ENCODE data around the gene TSPAN16. TPM values are rescaled to one million over a fixed set of nuclear protein-coding genes. Genes with fewer than 3 reads are reported as not detected.
"Not testable (repeated sequence)": the region's sequence is repeated elsewhere in the genome, so short reads cannot be mapped to it uniquely, and the experiment has no call there.

Gene TSPAN16
- total RNA-seq, 1 donor from 2014 or later, result not detected

GRCh38 chr19:11339254-11340098, 43.5 kb downstream of the TSPAN16 start, which contains the start of gene RAB3D:
Gene RAB3D, minus strand, starts transcription at chr19:11339657. Its CDS starts 2,258 bp downstream, at chr19:11337399.
- no peaks in the 10 kb centered on the region for H3K27me3 ChIP-seq (ENCODE audit: low read depth)
- H3K4me1 ChIP-seq, result peaks cover 35% of the 10 kb centered on the region
- peak within 1 kb of the TSS; percentile 88 for H3K4me3 ChIP-seq
- intact Hi-C loops (cut with micrococcal nuclease), result no loop called here
- peak within 1 kb of the TSS; percentile 88 for H3K27ac ChIP-seq (replicated peaks)
- no peaks in the 10 kb centered on the region for H3K9me3 ChIP-seq (replicated peaks)
- peak; percentile 95 for DNase-seq
- no peak for TF ChIP-seq CTCF (IDR thresholded peaks at IDR 0.05; ENCODE audit: borderline replicate concordance)
- H3K36me3 ChIP-seq, result peaks cover 43% of the 10 kb centered on the region

- peak overlapping the region; percentile 88 for H3K4me3 ChIP-seq
- DNase-seq; H3K27me3 ChIP-seq (ENCODE audit: low read depth); H3K9me3 ChIP-seq (replicated peaks); intact Hi-C loops (cut with micrococcal nuclease): not testable (repeated sequence)
- H3K4me1 ChIP-seq, result peaks cover 41% of the 10 kb centered on the region
- H3K27ac ChIP-seq (replicated peaks), result peak overlapping the region; percentile 88
- peaks cover 37% of the 10 kb centered on the region for H3K36me3 ChIP-seq
Measured at GRCh38 chr19:11340099-11340467, 44.1 kb downstream of the TSPAN16 start.

- no peak for DNase-seq
- no peak for TF ChIP-seq CTCF (IDR thresholded peaks at IDR 0.05; ENCODE audit: borderline replicate concordance)
- Histone ChIP-seq H3K9me3 (replicated peaks) (no peaks in the 10 kb centered on the region), H3K36me3 (peaks cover 17% of the 10 kb centered on the region), H3K27me3 (ENCODE audit: low read depth) (no peaks in the 10 kb centered on the region), H3K4me3 (no peak overlapping the region), H3K4me1 (peaks cover 59% of the 10 kb centered on the region), H3K27ac (replicated peaks) (no peak overlapping the region)
- intact Hi-C loops (cut with micrococcal nuclease), result no loop called here
Measured at GRCh38 chr19:11342429-11342828, 46.5 kb downstream of the TSPAN16 start.

GRCh38 chr19:11345122-11345803, 49.3 kb downstream of the TSPAN16 start:
- Histone ChIP-seq H3K4me3 (peak overlapping the region; percentile 91), H3K9me3 (replicated peaks) (peaks cover 9% of the 10 kb centered on the region), H3K36me3 (peaks cover 17% of the 10 kb centered on the region), H3K4me1 (peaks cover 34% of the 10 kb centered on the region), H3K27ac (replicated peaks) (peak overlapping the region; percentile 89), H3K27me3 (ENCODE audit: low read depth) (no peaks in the 10 kb centered on the region)
- no peak for TF ChIP-seq CTCF (IDR thresholded peaks at IDR 0.05; ENCODE audit: borderline replicate concordance)
- no peak for DNase-seq
- intact Hi-C loops (cut with micrococcal nuclease), result no loop called here

- intact Hi-C loops (cut with micrococcal nuclease), result no loop called here
- H3K4me3 ChIP-seq, result peak within 1 kb of the TSS; percentile 91
- peaks cover 33% of the 10 kb centered on the region for H3K4me1 ChIP-seq
- peaks cover 15% of the 10 kb centered on the region for H3K36me3 ChIP-seq
- H3K27me3 ChIP-seq (ENCODE audit: low read depth), result no peaks in the 10 kb centered on the region
- DNase-seq, result peak; percentile 98
- H3K9me3 ChIP-seq (replicated peaks), result peaks cover 9% of the 10 kb centered on the region
- peak within 1 kb of the TSS; percentile 89 for H3K27ac ChIP-seq (replicated peaks)
- peak; percentile 21 for TF ChIP-seq CTCF (IDR thresholded peaks at IDR 0.05; ENCODE audit: borderline replicate concordance)
Measured at GRCh38 chr19:11346104-11346940, 50.4 kb downstream of the TSPAN16 start, which contains the start of the genes CCDC159 and TMEM205. Gene CCDC159, plus strand, starts transcription at chr19:11346519. Its CDS starts 88 bp downstream, at chr19:11346607. Gene TMEM205, minus strand, starts transcription at chr19:11346268. Its CDS starts 649 bp downstream, at chr19:11345619.
